ENCODE results near the gene RASA4.
A peak's percentile ranks its signal among the peaks of the same experiment; 100 is the strongest.
"Not testable (repeated sequence)": the region's sequence is repeated elsewhere in the genome, so short reads cannot be mapped to it uniquely, and the experiment has no call there.

The RASA4 gene

DNA sequence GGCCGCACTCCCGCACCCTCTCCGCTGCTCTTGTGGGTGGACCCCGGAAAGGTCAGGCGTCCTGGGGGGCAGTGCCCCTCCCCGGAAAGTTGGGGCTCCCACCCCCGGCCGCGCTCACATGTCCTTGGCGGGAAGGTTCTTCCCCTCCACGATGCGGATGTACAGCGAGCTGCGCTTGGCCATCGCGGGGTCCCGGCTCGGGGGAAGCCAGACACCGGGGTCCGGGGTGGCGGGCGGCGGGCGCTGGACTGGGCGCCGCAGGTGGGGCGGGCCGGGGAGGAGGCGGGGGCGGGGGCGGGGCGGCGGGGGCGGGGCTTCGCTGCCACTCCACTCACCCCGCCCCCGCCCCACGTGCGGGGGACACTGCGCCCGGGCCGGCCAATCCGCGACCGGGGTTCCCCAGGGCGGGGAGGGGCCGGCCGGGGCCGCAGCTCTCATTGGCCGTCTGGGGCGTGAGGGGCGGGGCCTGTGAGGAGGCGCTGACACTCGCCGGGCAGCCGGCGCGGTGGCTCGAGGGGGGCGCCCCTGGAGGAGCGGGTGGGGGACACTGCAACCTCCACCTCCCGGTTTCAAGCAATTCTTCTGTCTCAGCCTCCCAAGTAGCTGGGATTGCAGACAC is at the start of gene RASA4:
RASA4 (minus strand) TSS at position 250 of the 619 bp plus-strand sequence; CDS start at position 183, 67 bp downstream.
- peak; percentile 3 for DNase-seq (ENCODE audit: low spot score)

DNA sequence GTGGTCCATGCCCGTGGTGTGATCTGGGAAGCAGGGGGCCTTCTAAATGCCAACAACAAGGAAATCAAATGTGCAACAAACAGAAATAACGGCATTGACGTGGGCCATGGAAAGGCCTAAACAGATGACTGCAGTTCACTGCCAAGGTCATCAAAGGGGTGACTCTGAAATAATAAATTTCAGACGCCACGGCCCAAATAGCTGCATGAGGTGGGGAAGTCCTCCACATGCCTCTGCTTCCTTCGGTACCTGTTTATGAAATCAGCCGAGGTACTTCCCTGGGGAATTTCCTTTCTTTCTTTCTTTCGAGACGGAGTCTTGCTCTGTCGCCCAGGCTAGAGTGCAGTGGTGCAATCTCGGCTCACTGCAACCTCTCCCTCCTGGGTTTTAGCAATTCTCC is 48.2 kb upstream of the RASA4 start:
- DNase-seq (ENCODE audit: low spot score), result not testable (repeated sequence)

DNA sequence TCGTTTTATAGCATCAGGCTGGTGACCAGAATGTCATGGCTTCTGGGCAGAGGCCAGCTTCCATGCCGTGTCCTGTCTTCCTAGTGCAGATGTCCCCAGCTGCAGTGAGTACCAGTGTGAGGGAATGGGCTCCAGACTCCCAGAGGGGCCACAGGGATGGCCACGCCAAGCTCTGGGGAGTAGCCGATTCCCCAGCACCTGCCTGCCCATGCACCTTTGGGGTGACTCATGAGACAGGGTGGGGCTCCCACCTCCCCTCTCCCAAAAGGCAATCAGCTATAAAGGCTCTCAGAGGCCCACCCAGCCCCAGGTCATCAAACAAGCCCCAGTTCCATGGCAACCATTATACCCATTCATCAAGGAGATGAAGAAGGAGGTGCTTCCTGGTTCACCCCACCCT is 33.4 kb upstream of the RASA4 start, which contains the start of gene SPDYE2B:
SPDYE2B (plus strand) TSS at position 396 of the 400 bp plus-strand sequence. CDS start 2,030 bp downstream, outside the sequence.
- DNase-seq (ENCODE audit: low spot score), result not testable (repeated sequence)

DNA sequence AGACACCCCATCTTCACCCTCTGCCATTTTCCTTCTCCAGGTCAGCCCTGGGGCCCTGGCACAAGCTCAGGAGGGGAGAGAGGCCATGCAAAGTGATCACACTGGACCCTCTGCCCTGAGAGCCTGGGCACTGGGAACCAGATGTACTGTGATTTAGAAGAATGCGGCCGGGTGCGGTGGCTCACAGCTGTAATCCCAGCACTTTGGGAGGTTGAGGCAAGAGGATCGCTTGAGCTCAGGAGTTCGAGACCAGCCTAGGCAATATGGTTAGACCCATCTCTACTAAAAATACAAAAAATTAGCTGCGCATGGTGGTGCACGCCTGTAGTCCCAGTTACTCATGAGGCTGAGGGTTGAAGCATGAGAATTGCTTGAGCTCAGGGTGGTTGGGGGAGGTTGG is 31.3 kb upstream of the RASA4 start:
- not testable (repeated sequence) for DNase-seq (ENCODE audit: low spot score)

DNA sequence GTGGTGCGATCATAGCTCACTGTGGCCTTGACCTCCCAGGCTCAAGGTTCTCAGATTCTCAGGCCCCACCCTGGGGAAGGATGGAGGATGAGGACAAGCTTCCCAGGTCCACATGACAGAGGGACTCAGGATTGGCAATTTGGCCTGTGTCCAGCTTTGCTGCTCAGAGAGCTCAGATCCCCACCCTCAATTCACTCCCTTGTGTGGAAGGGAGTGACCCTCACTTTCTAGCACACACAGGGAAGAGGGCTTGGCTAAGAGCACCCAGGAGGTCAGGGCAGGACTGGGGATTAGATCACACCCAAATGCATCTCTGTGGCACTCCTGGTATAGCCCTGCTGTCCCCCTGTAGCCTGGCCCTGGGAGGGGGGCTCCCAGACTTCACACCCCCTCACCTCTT is 26.8 kb upstream of the RASA4 start:
- DNase-seq (ENCODE audit: low spot score), result not testable (repeated sequence)

DNA sequence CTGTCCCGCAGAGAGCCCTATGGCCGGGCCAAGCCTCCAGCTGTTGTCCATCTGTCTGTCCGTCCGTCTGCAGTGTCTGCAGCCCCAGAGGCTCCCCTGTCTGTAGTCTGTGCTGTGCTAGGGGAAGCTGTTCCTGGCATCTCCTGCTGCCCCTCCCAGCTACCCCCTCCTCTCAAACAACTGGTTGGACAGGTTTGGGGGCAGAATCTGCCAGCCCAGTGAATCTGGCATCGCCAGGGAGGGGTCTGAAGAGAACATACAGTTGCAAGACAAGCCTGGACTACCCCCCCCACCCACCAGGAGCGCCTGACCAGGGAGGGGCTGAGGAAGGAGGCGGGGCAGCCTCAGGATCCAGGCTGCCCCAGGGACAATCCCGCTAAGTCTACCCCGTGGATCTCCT is 26.1 kb upstream of the RASA4 start, which contains the start of gene UPK3BL1:
UPK3BL1 (minus strand) TSS at position 101 of the 400 bp plus-strand sequence; CDS start at position 51, 50 bp downstream.
- not testable (repeated sequence) for DNase-seq (ENCODE audit: low spot score)

DNA sequence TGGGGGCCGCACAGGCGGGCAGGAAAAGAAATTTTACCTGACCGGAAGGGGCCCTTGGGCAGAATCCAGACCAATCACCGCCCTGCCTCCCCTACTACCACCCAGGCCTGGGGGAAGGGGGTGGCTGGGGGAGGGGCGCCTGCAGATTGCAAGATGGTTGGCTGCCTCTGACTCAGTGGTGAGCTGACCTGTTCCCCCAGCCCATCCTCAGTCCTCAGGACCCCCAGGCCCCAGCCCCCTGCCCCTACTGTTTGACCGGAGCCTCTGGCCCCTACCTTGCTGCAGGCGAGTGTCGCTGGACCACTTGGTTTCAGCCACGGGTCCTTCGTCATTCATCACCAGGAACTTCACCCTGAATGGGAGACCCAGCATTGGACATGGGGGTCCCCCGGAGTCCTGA is 22.3 kb upstream of the RASA4 start:
- DNase-seq (ENCODE audit: low spot score), result not testable (repeated sequence)

DNA sequence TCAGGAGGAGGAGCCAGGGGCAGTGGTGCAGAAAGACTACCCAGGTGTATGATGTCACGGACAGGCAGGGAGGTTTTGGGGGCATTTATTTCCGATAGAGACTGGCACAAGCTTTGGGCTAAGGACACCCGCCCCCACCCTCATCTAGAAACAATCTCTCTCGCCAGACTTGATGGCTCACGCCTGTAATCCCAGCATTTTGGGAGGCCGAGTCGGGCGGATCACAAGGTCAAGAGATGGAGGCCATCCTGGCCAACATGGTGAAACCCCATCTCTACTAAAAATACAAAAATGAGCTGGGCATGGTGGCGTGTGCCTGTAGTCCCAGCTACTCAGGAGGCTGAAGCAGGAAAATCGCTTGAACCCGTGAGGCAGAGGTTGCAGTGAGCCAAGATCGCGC is 20.4 kb upstream of the RASA4 start:
- DNase-seq (ENCODE audit: low spot score), result not testable (repeated sequence)

DNA sequence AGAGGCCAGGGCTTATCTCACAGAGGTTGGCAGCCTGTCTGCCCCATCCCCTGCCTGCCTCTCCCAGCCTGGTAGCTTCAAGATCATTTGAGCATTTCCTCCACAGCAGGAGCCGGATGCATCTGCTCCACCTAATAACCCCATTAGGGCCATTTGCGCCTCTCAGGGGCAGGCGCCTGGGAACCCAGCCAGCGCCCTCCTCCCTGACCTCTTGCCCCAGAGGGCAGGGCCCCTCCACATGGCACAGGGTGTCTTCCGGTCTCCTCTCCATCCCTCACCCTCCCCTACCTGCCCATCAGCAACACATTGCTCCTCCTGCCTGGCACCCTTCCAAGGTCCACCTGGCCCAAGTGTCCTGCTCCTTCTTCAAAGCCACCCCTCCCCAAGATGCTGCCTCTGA is 18.8 kb upstream of the RASA4 start:
- not testable (repeated sequence) for DNase-seq (ENCODE audit: low spot score)

DNA sequence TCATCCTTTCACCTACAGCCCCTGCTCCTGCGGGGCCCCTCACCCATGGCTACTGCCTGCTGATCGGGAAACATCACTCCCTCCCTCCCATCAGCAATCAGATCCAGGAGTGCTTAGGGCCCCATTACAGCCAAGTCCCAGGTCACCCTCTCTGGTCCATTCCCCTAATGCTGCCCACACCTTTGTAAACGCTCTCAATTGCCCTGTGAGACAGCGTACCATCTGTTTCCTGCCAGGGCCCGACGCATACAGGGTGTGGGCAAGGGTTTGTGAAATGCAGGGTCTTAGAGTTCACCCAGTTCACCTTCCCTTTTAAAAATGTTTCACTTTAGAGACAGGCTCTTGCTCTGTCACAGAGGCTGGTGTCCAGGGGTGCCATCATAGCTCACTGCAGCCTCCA is 17.7 kb upstream of the RASA4 start:
- DNase-seq (ENCODE audit: low spot score), result not testable (repeated sequence)

DNA sequence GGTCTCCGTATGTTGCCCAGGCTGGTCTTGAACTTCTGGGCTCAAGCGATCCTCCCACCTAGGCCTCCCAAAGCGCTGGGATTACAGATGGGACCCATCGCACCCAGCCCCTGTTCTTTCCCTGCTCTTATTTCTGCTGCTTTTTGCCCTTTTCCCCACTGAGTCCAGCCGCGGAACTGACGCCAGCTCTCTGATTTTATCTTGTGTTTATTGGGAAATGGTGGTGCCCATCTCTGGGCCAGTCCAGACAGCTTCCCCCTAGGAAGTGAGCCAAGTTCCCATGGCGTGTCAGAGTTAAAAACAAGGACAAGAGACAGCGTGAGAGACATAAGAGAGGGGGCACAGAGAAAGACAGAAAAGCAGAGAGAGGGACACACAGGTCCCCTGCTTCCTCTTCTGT is 14.1 kb upstream of the RASA4 start:
- DNase-seq (ENCODE audit: low spot score), result not testable (repeated sequence)

DNA sequence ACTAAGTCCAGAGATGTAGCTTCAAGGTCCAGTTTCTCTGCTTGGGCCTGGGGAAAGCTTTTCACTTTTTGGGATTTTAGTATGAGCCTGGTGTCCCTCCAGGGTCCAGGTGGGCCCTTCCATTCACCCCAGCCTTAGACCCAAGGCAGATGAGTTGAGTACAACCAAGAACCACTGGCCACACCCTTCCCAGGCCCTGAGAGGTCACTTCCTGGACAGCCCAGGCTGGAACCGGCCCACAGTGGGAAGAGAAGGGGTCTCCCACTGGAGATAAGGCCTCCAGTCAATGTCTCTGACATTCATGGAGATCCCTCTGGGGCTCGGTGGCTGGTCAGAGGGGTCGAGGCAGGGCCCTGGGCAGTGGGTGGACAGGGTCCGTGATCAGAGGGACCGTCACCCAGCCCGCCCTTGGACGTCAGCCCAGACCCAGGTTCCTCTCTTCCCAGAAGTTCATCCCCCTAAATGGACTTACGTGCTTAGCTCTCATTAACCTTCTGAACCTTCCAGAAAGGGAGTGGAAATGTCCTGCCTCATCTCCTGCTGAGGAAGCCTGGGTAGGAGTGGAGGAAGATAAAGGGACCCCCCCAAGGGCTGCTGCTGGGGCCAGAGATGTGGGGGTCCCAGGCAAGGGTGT is 10.8 kb upstream of the RASA4 start:
- not testable (repeated sequence) for DNase-seq (ENCODE audit: low spot score)

DNA sequence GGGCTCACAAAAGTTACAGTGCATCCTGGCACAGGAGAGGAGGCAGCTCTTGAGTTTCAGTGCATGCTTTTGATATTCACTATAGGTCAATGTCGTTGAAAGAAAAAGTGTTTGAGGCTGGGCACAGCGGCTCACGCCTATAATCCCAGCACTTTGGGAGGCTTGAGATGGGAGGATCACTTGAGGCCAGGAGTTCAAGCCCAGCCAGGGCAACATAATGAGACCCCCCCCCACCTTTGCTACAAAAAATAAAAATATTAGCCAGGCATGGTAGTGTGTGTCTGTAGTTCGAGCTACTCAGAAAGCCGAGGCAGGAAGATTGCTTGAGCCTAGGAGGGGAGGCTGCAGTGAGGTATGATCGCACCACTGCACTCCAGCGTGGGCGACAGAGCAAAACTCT is 1.6 kb upstream of the RASA4 start:
- not testable (repeated sequence) for DNase-seq (ENCODE audit: low spot score)

DNA sequence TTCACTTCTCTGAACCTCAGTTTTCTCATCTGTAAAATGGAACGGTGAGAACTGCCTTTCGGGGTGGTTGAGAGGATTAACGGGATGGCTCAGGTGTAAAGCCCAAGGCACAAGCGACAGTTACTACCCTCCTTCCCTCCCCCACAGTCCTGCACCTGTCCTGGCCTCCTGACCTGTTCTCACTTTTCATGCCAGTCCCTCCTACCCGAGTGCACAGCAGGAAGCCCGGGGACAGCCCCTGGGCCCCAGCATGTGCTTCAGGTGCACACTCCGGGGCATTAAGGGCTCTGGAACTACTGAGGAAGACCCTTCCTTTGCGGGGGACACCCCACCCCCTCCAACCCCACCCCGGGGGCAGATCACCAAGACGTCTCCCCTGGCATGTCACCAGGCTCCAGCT is 626 bp downstream of the RASA4 start:
- DNase-seq (ENCODE audit: low spot score), result not testable (repeated sequence)

DNA sequence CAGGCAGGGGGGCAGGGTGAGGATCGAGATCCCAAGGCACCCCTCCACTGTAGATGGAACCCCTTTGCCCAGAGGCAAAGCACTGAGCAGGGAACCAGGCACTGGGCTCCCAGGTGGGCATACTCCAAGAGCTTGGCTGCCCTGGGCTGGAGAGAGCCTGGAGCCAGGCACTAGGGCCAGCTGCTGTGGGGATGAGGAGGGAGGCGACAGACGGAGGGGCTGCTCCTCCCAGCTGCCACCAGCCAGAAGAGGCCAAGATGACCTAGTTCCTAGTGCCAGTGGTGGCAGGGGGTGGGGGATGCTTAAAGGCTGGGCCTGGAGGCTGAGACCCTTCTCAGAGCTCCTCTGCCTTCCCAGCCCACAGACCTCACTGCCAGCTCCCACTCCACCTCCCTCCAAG is 1.7 kb downstream of the RASA4 start:
- not testable (repeated sequence) for DNase-seq (ENCODE audit: low spot score)

DNA sequence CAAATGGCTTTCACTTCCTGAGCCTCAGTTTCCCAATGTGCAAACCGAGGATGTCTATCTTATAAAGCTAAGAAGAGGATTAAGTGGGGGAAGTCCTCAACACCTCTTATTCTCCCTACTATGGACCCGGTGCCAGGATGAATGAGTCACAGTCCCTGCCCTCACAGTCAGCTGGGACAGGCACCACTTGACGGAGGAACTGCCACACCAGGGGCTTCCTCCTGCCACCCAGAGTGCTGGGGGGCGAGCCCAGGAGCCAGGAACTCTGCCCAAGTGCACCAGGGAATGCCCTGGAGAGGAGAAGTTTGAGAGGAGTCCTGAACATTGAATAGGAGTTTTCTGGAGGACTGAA is 2.2 kb downstream of the RASA4 start:
- not testable (repeated sequence) for DNase-seq (ENCODE audit: low spot score)

DNA sequence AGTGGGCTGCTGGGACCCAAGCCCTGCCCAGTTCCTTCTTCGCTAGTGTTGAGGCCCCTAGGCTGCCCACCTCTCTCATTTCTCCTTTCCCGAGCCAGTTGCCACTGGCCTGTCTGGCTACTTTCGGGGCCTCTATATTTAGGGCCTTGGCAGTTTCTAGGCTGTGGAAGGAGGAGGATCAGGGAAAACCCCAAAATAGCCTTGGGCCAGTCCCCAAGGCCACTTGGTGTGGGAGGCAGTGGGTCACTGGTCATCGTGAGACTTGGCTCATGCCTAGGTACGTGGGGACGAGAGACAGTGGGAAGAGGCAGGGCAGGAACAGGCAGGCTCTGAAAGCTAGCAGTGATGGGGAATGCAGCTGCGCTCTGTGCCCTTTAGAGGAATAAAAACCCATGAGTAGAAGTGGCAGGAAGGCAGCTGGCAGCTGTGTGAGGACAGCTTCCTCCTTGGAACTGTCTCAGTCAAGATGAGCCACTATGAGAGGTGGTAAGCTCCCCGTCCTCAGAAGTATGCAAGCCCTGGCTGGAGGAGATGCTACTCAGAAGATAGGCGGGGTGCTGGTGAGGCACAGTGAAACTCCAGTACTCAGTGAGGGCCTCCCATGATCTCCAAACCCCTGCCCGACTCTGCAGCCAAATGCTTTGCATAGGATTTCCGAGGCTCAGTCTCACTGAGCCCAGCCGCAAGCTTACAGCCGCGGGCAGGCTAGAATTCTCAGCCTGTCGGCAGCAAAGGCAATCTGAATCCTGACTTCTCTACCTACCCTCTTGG is 2.8 kb downstream of the RASA4 start:
- not testable (repeated sequence) for DNase-seq (ENCODE audit: low spot score)

DNA sequence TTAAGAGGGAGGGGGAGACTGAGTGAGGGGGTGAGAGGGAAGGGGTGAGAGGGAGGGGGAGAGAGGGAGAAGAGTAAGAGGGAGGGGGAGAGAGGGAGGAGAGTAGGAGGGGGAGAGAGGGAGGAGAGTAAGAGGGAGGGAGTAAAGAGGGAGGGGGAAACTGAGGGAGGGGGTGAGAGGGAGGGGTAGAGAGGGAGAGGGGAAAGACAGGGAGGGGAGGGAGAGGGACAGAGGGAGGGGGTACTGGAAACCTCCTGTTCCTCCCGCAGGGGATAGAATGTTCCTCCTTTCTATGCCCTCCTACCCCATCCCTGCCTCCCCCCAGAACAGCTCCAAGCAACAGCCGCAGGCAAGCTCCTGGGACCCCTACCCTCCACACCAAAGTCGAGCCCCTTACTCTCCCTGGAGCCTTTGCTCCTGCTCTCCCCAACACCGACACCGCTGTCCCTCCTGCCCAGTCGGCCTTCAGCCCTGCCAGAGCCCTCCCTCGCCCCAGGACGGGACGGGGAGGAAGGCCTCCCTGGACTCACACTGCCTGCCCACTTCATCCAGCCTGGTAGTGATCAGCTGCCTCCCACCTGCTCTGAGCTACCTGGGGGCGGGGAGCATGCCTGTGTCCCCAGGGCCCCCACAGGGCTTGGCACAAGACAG is 4.8 kb downstream of the RASA4 start:
- not testable (repeated sequence) for DNase-seq (ENCODE audit: low spot score)

DNA sequence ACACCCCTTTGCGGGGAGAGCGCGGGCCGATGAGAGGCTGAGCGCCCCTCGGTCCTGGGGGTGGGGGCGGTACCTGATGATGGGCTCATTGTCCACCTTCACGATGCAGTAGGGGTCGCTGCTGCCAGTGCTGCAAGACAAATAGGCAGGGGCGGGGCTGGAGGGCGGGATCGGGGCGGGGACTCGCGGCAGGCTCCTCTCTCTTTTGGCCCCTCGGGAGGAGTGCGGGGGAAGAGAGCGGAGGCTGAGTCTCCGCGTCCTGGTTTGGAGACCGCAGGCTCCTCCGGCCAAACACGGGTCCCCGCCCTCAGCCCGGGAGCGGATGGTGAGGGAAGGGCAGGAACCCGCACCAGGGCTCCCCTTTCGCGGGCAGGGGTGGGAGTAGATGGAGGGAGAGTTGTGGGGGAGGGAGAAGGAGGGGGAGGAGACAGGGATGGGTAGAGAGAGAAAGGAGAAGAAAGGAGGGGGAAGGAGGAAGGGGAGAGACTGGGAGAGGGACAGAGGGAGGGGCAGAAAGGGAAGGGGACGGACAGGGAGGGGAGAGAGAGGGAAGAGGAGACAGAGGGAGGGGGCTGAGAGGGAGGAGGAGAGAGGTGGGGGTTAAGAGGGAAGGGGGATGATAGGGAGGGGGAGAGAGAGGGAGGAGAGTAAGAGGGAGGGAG is 5.4 kb downstream of the RASA4 start:
- not testable (repeated sequence) for DNase-seq (ENCODE audit: low spot score)

DNA sequence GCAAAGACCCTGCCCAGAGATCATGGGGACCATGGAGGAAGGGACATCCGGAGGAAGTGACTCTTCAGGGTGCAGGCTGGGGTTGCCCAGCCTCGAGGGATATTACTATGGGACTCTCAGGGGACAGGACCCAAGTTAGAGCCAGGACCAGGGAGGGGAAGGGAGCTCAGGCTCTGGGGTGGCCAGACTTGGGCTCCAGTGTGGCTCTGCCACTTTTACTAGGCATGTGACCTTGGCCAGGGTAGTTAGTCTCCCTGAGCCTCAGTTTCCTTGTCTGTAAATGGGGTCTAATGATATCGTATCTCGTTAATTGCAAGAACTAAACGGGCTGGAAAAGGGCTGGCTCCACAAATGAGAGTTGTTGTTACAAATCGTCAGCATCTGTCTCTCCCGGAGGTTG is 6.1 kb downstream of the RASA4 start:
- not testable (repeated sequence) for DNase-seq (ENCODE audit: low spot score)

DNA sequence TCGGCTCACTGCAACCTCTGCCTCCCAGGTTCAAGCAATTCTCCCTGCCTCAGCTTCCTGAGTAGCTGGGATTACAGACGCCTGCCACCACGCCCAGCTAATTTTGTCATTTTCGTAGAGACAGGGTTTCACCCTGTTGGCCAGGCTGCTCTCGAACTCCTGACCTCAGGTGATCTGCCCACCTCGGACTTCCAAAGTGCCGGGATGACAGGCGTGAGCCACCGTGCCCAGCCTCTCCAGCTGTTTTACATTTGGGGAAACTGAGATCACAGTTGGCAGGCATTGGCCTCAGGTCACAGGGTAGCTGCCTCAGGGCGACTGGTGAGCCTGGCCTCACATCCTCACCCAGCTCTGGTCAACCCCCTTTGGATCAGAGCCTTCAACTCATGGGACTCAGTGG is 6.8 kb downstream of the RASA4 start:
- DNase-seq (ENCODE audit: low spot score), result not testable (repeated sequence)

DNA sequence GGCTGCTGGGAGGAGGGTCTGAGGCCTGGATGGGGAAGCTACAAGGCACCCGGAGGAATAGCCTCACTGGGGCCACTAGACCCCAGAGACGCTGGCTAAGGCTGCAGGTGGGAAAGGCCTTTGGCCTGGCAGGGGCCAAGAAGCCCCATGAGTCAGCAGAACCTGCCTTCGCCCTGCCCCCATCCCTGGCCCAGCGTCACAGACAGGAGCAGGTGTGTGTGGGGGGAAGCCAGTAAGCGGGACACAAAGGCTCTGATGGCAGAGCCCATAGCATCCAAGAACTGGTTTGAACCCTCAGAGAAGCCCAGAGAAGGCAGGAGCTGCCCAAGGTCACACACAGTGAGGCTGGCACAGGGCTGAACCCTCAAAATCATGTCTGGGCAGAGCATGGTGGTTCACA is 9.7 kb downstream of the RASA4 start:
- not testable (repeated sequence) for DNase-seq (ENCODE audit: low spot score)

All from hematopoietic multipotent progenitor cell treated with erythropoietin and hydrocortisone succinate and interleukin-3 and kit ligand, for 17 days (in vitro differentiated cells).